HTERT RPE-1 (cell line): ENCODE measurements around the gene FOXM1.
"Not testable (repeated sequence)": the region's sequence is repeated elsewhere in the genome, so short reads cannot be mapped to it uniquely, and the experiment has no call there.

Experiments
- in situ Hi-C: fragments of 300-500 bp; cut with MboI; formaldehyde crosslinking; loops from 4 replicates; pipeline ENCODE4 v1.14.3; 2020; ENCODE audit warnings: low sequenced_read_pairs

Gene FOXM1

GRCh38 chr12:2884810-2885209 is 7.8 kb upstream of the FOXM1 start:
- in situ Hi-C loops = no loop called here

- in situ Hi-C loops = no loop called here
These were observed 2.9 kb upstream of the FOXM1 start for GRCh38 chr12:2879853-2880252.

- in situ Hi-C loops = no loop called here
These were observed 1.2 kb upstream of the FOXM1 start for GRCh38 chr12:2877953-2878732.

- in situ Hi-C loops = no loop called here
These were observed 435 bp downstream of the FOXM1 start for GRCh38 chr12:2876431-2877046.

GRCh38 chr12:2868986-2869632 is 7.9 kb downstream of the FOXM1 start:
- in situ Hi-C loops = not testable (repeated sequence)

GRCh38 chr12:2864198-2864597 is 12.8 kb downstream of the FOXM1 start:
- in situ Hi-C loops = no loop called here

- in situ Hi-C loops = not testable (repeated sequence)
These were observed 13.6 kb downstream of the FOXM1 start for GRCh38 chr12:2863402-2863801.

- in situ Hi-C loops = no loop called here
These were observed 14.1 kb downstream of the FOXM1 start for GRCh38 chr12:2862876-2863275.

GRCh38 chr12:2860170-2860569 is 16.8 kb downstream of the FOXM1 start:
- in situ Hi-C loops = no loop called here

GRCh38 chr12:2858944-2859421 is 18.0 kb downstream of the FOXM1 start:
- in situ Hi-C loops = no loop called here

GRCh38 chr12:2858334-2858733 is 18.6 kb downstream of the FOXM1 start:
- in situ Hi-C loops = no loop called here

- in situ Hi-C loops = no loop called here
These were observed 19.4 kb downstream of the FOXM1 start for GRCh38 chr12:2857576-2857975.

- in situ Hi-C loops = no loop called here
These were observed 19.9 kb downstream of the FOXM1 start, which contains the start of gene TEX52 for GRCh38 chr12:2857021-2857431. TSS of gene TEX52 (minus strand) at chr12:2857039. CDS start at chr12:2857026, 13 bp downstream.

GRCh38 chr12:2856051-2856450 is 20.9 kb downstream of the FOXM1 start:
- in situ Hi-C loops = no loop called here

- in situ Hi-C loops = no loop called here
These were observed 21.4 kb downstream of the FOXM1 start for GRCh38 chr12:2855546-2855945.

- in situ Hi-C loops = no loop called here
These were observed 22.1 kb downstream of the FOXM1 start for GRCh38 chr12:2854669-2855453.

GRCh38 chr12:2853626-2854025 is 23.3 kb downstream of the FOXM1 start:
- in situ Hi-C loops = no loop called here

- in situ Hi-C loops = no loop called here
These were observed 25.0 kb downstream of the FOXM1 start for GRCh38 chr12:2851931-2852330.

- in situ Hi-C loops = no loop called here
These were observed 31.7 kb downstream of the FOXM1 start for GRCh38 chr12:2845280-2845679.

GRCh38 chr12:2844786-2845185 is 32.2 kb downstream of the FOXM1 start:
- in situ Hi-C loops = no loop called here

GRCh38 chr12:2842948-2843347 is 34.0 kb downstream of the FOXM1 start:
- in situ Hi-C loops = no loop called here
